ENCODE results near the gene ABCB11.

DNA sequence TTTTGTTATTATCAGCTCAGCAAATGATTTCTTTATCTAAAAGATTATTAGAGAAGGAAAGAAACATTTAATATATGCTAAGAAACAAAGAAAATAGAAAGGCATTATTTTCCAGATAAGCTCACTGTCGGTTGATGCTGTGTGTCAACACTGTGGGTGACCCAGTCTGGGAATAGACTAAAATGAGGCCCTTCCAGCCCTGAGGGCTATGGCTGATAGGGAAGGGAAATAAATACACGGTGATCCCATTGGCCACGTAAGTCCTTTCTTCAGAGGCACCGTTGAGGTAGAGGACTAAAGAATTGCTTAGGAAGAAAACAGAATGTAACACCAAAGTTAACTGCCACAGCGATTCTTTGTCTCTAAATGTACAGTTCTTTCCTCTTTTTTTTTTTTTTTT is 1.8 kb downstream of the ABCB11 start:
- TF ChIP-seq SP1 (IDR thresholded peaks at IDR 0.05) (no peak), ELF4 (IDR thresholded peaks at IDR 0.05) (no peak), FOXM1 (IDR thresholded peaks at IDR 0.05; ENCODE audit: borderline replicate concordance) (no peak), FOXA1 (IDR thresholded peaks at IDR 0.05) (no peak), ZNF384 (IDR thresholded peaks at IDR 0.05) (no peak)
- TF ChIP-seq, protein P1, sequence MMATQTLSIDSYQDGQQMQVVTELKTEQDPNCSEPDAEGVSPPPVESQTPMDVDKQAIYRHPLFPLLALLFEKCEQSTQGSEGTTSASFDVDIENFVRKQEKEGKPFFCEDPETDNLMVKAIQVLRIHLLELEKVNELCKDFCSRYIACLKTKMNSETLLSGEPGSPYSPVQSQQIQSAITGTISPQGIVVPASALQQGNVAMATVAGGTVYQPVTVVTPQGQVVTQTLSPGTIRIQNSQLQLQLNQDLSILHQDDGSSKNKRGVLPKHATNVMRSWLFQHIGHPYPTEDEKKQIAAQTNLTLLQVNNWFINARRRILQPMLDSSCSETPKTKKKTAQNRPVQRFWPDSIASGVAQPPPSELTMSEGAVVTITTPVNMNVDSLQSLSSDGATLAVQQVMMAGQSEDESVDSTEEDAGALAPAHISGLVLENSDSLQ (IDR thresholded peaks at IDR 0.05), result no peak

Data from HEK293T (cell line).